Stimulated activated CD8-positive, alpha-beta memory T cell treated with anti-CD3 and anti-CD28 coated beads, Interleukin-2, amount 100 ng/mL, for 1 hour (primary cell): ENCODE measurements around the gene BRCC3.
"Not testable (repeated sequence)": the region's sequence is repeated elsewhere in the genome, so short reads cannot be mapped to it uniquely, and the experiment has no call there.

Source experiments
- DNase-seq, 2 donors: peaks; one replicate each; pipeline ENCODE4 v3.0.0-alpha.2; 2020; ENCODE audit warnings: low read depth in 2 of 2

The BRCC3 gene

GRCh38 chrX:155143959-155144548, 72.7 kb downstream of the BRCC3 start:
- no peak for DNase-seq

- DNase-seq, result no peak
These were observed 73.6 kb downstream of the BRCC3 start for GRCh38 chrX:155144926-155145325.

- not testable (repeated sequence) for DNase-seq
These were observed 76.3 kb downstream of the BRCC3 start for GRCh38 chrX:155147612-155148011.

GRCh38 chrX:155148166-155148565, 76.9 kb downstream of the BRCC3 start:
- not testable (repeated sequence) for DNase-seq

- no peak for DNase-seq
These were observed 77.6 kb downstream of the BRCC3 start for GRCh38 chrX:155148724-155149537.

GRCh38 chrX:155169881-155170280, 98.6 kb downstream of the BRCC3 start:
- DNase-seq, result no peak
